Measurements from ENCODE around the gene IRX6. TPM values are rescaled to one million over a fixed set of nuclear protein-coding genes. Genes with fewer than 3 reads are reported as not detected.

Gene IRX6
- total RNA-seq (2022; extraction: Qiagen RNA extraction) = not detected in 5 replicates

GRCh38 chr16:55323637-55324271 lies at the start of gene IRX6:
Gene IRX6, plus strand, starts transcription at chr16:55324203. Its CDS starts 889 bp downstream, at chr16:55325092.

Other genes starting within 250 kb of the IRX6 start
- 7.1 to 13.1 TPM (median 8.4 TPM) in 5 replicates for gene MMP2, start 155.0 kb downstream of the IRX6 start, total RNA-seq (2022; extraction: Qiagen RNA extraction)
- gene LPCAT2, start 184.9 kb downstream of the IRX6 start, total RNA-seq (2022; extraction: Qiagen RNA extraction) = 4.5 to 7.0 TPM (median 5.3 TPM) in 5 replicates
- not detected in 5 replicates for gene CAPNS2, start 242.5 kb downstream of the IRX6 start, total RNA-seq (2022; extraction: Qiagen RNA extraction)

Measured in A549 treated with Hydrocortisone at 1 μM for 4 hours (cell line).